ENCODE results near the gene IFIT5.

DNA sequence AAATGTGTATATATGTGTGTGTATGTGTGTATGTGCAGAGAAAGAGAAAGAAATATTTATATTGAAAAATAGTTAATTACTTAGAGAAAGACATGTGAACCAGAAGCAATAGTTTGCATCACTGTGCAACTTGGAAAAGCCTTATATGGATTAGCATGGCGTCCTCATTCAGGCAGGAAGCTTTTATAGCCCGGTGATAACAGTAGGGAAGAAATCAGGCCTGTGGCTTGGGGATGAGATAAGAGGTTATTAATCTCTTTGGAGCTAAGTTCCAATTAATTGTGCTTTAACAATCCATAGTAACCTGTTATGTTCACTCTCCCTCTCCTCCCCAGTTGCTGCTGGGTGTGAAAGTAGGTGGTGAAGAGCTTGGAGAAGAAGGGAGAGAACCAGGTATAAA is 36.5 kb downstream of the IFIT5 start:
- TF ChIP-seq, protein P1, sequence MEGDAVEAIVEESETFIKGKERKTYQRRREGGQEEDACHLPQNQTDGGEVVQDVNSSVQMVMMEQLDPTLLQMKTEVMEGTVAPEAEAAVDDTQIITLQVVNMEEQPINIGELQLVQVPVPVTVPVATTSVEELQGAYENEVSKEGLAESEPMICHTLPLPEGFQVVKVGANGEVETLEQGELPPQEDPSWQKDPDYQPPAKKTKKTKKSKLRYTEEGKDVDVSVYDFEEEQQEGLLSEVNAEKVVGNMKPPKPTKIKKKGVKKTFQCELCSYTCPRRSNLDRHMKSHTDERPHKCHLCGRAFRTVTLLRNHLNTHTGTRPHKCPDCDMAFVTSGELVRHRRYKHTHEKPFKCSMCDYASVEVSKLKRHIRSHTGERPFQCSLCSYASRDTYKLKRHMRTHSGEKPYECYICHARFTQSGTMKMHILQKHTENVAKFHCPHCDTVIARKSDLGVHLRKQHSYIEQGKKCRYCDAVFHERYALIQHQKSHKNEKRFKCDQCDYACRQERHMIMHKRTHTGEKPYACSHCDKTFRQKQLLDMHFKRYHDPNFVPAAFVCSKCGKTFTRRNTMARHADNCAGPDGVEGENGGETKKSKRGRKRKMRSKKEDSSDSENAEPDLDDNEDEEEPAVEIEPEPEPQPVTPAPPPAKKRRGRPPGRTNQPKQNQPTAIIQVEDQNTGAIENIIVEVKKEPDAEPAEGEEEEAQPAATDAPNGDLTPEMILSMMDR (IDR thresholded peaks at IDR 0.05) = no peak
- no peak for TF ChIP-seq POLR2A (IDR thresholded peaks at IDR 0.05)

Measured in esophagus squamous epithelium (tissue), 4 donors.